Uterus (tissue), 4 donors: Measurements from ENCODE around the gene SYNGR2. TPM values are rescaled to one million over a fixed set of nuclear protein-coding genes. Genes with fewer than 3 reads are reported as not detected.

Experiments
- DNase-seq, 2 donors: peaks; one replicate each; pipeline ENCODE4 v3.0.0-alpha.2; 2019 to 2020
- H3K27ac ChIP-seq, 2 donors: fragments of 200-600 bp; sonication (generic); 1 replicate in 1 of 2; 2 replicates in 1 of 2; pipeline ENCODE4 v1.5.1; 2016 to 2018
- H3K27me3 ChIP-seq, 2 donors: fragments of 200-600 bp; sonication (generic); one replicate each; pipeline ENCODE4 v1.5.1; 2018 to 2019; ENCODE audit warnings: control low read depth in 1 of 2
- H3K36me3 ChIP-seq, 2 donors: fragments of 200-600 bp; sonication (generic); one replicate each; pipeline ENCODE4 v1.5.1; 2019; ENCODE audit warnings: control low read depth in 1 of 2
- H3K4me1 ChIP-seq, 2 donors: fragments of 200-600 bp; sonication (generic); one replicate each; pipeline ENCODE4 v1.5.1; 2018 to 2019; ENCODE audit warnings: control low read depth in 1 of 2
- H3K4me3 ChIP-seq, 2 donors: fragments of 200-600 bp; sonication (generic); 1 replicate in 1 of 2; 2 replicates in 1 of 2; pipeline ENCODE4 v1.5.1; 2018 to 2019; ENCODE audit warnings: mild to moderate bottlenecking in 1 of 2
- H3K9me3 ChIP-seq, 2 donors: fragments of 200-600 bp; sonication (generic); one replicate each; pipeline ENCODE4 v1.5.1; 2019; ENCODE audit warnings: control low read depth in 1 of 2
- POLR2A ChIP-seq, 2 donors: fragments of 450-650 bp; IDR thresholded peaks; one replicate each; pipeline ENCODE4 v1.6.1; 2016; ENCODE audit warnings: antibody characterized with exemption in 2 of 2, mild to moderate bottlenecking in 1 of 2, moderate library complexity in 1 of 2
- intact Hi-C: fragments of 100-400 bp; cut with DNase I; formaldehyde crosslinking; loops from one replicate; pipeline ENCODE4 v1.15.1; 2023; ENCODE audit warnings: low total_unique reads
- total RNA-seq, 4 donors: library from RNA; depleted of rRNA in 3 of 4; stranded (reverse); fragments of >200 nt in 3 of 4; gene quantifications; one replicate each; pipeline versions ENCODE4 v1.1.0 to v1.2.4, GENCODE V29; 2014 to 2023
- TF ChIP-seq, protein P1 (sequence below), 4 experiments: fragments of 200-600 bp in 2 of 4; fragments of 450-650 bp in 2 of 4; sonication (generic) in 2 of 4; IDR thresholded peaks; one replicate each; pipeline ENCODE4 v1.5.1; 2016 to 2019; ENCODE audit warnings: antibody characterized with exemption in 4 of 4, mild to moderate bottlenecking in 2 of 4, moderate library complexity in 1 of 4
- donor health status: DM: yes; HTN: yes; CAD: no.

The SYNGR2 gene
- total RNA-seq, 4 donors from 2014 or later = 16.7 to 83.2 (median 49.1) TPM

DNA sequence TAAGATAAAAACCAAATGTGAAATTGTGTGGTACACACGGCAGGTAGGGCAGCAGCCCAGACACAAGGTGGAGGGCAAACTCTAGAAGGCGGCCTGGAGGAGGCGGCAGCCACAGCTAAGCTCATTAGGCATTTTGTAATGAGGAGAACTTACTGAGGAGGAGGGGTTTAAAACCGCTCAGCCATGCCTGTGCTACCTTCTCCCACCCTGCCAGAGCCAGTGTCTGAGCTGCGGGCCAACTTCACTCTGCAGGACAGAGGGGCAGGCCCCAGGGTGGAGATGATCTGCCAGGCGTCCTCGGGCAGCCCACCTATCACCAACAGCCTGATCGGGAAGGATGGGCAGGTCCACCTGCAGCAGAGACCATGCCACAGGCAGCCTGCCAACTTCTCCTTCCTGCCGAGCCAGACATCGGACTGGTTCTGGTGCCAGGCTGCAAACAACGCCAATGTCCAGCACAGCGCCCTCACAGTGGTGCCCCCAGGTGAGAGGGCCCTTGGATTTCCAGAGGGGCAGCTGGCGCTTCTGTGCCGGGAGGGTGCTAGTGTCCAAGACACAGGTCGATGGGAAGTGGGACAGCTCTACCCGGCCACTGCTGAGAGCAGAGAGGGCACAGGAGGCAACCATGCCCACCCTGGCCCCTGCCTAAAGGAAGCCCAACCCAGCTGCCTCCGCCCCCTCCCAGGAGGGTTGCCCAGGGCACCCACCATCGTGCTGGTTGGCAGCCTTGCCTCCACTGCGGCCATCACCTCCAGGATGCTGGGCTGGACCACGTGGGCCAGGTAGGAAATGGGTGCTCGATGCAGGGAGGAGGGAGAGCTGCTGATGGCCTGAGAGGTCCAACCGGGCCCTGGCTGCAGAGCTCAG, 4.3 kb upstream of the SYNGR2 start:
- Histone ChIP-seq H3K4me1 (no peaks in the 10 kb centered on the region), H3K9me3 (no peaks in the 10 kb centered on the region), H3K36me3 (no peaks in the 10 kb centered on the region), H3K27ac (no peak overlapping the region), H3K4me3 (no peak overlapping the region), H3K27me3 (no peaks in the 10 kb centered on the region)
- DNase-seq = no peak
- TF ChIP-seq, protein P1, sequence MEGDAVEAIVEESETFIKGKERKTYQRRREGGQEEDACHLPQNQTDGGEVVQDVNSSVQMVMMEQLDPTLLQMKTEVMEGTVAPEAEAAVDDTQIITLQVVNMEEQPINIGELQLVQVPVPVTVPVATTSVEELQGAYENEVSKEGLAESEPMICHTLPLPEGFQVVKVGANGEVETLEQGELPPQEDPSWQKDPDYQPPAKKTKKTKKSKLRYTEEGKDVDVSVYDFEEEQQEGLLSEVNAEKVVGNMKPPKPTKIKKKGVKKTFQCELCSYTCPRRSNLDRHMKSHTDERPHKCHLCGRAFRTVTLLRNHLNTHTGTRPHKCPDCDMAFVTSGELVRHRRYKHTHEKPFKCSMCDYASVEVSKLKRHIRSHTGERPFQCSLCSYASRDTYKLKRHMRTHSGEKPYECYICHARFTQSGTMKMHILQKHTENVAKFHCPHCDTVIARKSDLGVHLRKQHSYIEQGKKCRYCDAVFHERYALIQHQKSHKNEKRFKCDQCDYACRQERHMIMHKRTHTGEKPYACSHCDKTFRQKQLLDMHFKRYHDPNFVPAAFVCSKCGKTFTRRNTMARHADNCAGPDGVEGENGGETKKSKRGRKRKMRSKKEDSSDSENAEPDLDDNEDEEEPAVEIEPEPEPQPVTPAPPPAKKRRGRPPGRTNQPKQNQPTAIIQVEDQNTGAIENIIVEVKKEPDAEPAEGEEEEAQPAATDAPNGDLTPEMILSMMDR (IDR thresholded peaks at IDR 0.05) = no peak
- TF ChIP-seq POLR2A (IDR thresholded peaks at IDR 0.05) = no peak
- intact Hi-C loops = no loop called here

DNA sequence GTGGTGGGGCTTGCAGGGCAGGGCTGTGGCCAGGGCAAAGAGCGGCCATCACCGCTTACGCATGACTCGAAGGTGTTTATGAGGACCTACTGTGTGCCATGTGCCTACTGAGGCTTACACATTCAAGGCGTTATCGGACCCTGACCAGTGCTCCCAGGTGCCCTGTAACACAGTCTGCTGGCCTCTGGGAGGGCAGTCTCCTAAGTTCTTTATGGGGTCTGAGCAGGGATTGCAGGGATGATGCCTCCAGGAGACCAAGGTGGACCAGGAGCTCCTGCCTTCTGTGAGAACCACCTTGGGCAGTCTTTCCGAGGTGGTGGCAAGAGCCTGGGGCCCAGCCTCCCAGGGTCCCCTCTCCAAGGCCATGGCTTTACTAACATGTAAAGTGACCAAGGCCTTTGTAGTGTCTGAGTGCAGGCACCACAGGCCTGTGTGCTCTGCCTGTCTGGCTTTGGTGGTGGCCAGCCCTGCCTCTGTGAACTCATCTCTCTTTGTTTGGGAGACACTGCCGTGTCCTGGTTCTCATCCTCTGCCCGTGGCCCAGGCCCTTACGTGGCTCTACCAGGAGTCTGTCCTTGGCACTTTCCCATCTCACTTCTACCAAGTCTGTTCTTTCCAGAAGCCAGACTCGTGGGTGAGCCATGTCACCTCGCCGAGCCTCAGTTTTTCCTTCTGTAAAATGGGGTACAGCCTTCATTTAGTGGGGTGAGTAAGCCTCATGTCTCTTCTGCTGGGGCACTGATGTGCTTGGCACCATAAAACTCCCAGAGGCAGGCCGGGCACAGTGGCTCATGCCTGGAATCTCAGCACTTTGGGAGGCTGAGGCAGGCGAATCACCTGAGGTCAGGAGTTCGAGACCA, 3.4 kb upstream of the SYNGR2 start:
- no peaks in the 10 kb centered on the region for H3K4me1 ChIP-seq
- intact Hi-C loops = no loop called here
- no peak for DNase-seq
- no peaks in the 10 kb centered on the region for H3K36me3 ChIP-seq
- H3K27ac ChIP-seq = no peak overlapping the region
- no peaks in the 10 kb centered on the region for H3K27me3 ChIP-seq
- H3K4me3 ChIP-seq = no peak overlapping the region
- TF ChIP-seq, protein P1 (IDR thresholded peaks at IDR 0.05) = no peak
- TF ChIP-seq POLR2A (IDR thresholded peaks at IDR 0.05) = no peak
- no peaks in the 10 kb centered on the region for H3K9me3 ChIP-seq

DNA sequence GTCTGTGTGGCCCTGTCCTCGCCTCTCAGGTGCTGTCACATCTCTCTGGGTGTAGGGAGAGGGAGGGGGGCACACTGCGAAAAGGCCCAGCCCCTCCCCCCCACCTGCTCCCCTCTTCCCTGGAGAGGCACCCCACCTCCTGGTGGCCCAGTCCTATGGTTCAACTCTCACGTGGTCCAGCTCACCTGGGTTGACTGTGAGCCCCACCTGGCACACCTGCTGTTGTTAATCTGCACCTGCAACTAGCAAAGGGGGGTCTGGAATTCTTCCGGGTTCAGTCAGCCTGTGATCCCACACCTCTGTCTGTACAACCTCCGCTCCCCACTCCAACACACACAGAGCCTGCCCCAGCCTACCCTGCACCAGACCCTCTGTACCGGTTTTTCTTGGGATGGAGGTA, 2.0 kb upstream of the SYNGR2 start:
- TF ChIP-seq, protein P1 (IDR thresholded peaks at IDR 0.05) = no peak
- TF ChIP-seq POLR2A (IDR thresholded peaks at IDR 0.05) = no peak

DNA sequence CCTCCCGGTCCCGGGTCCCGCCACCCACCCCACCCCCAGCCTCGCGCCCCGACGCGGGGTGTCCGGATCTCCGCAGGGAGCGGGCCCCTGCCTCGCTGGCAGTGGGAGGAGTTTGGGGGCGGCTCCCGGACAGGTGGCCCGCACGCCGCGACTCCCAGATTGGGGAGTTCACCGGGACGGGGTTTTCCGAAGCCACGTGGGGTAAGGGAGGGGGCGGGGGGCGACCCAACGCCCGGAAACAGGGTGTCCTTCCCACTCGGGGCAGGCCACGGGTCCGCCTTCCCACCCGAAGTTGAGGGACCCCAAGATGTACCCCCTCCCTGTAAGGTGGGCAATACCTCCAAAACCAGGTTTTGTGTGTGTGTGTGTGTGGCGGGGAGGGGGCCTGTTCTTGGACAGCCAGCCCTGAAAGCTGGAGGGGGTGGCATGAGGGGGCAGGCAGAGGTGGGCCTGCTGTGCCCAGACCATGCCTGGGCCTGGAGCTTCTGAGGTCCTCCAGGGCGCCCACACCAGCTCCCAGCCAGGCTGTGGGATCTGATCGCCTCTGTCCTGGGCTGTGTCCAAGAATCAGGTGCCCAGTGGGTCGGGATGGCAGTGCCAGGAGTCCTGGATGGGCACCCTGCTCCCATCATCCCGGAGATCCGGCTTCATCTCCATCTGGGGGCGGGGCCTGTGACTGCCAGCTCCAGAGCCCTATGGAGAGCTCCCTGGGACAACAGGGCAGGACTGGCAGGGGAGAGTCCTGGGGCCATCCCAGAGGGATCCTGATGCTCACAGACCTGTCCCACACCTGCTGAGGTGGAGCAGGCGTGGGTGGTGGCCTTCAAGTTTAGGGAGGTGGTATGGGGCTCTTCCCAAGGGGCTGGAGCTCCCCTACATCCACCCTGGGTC, 767 bp downstream of the SYNGR2 start:
- intact Hi-C loops = no loop called here
- no peak for TF ChIP-seq POLR2A (IDR thresholded peaks at IDR 0.05)
- DNase-seq = peak; percentile 46 to 64

More for the DNA sequence above, 2.0 kb upstream of the SYNGR2 start:
- no peak for DNase-seq
- peaks cover 0 to 2% of the 10 kb centered on the region in 2 donors for H3K4me1 ChIP-seq
- H3K27ac ChIP-seq = no peak overlapping the region
- no peak overlapping the region for H3K4me3 ChIP-seq
- intact Hi-C loops = no loop called here
- no peaks in the 10 kb centered on the region for H3K36me3 ChIP-seq
- no peaks in the 10 kb centered on the region for H3K9me3 ChIP-seq
- no peaks in the 10 kb centered on the region for H3K27me3 ChIP-seq

More for the DNA sequence above, 767 bp downstream of the SYNGR2 start:
- Histone ChIP-seq H3K27me3 (no peaks in the 10 kb centered on the region), H3K4me1 (peaks cover 0 to 10% of the 10 kb centered on the region in 2 donors), H3K36me3 (no peaks in the 10 kb centered on the region), H3K9me3 (no peaks in the 10 kb centered on the region), H3K4me3 (peak overlapping the region; percentile 34 to 96), H3K27ac (peak overlapping the region; percentile 68 to 93)
